Vagina (tissue), 2 donors: ENCODE data around the gene GNG3. TPM values are rescaled to one million over a fixed set of nuclear protein-coding genes. Genes with fewer than 3 reads are reported as not detected.
A peak's percentile ranks its signal among the peaks of the same experiment; 100 is the strongest.

ENCODE experiments used
- DNase-seq, 2 donors: peaks; one replicate each; pipeline ENCODE4 v3.0.0-alpha.2; 2017; ENCODE audit errors: extremely low spot score in 2 of 2
- H3K27ac ChIP-seq: fragments of 200-600 bp; sonication (generic); one replicate; pipeline ENCODE4 v1.5.1; 2019
- H3K27me3 ChIP-seq: fragments of 200-600 bp; sonication (generic); one replicate; pipeline ENCODE4 v1.5.1; 2019
- H3K36me3 ChIP-seq, 2 donors: fragments of 200-600 bp; sonication (generic); one replicate each; pipeline ENCODE4 v1.5.1; 2017 to 2019
- H3K4me1 ChIP-seq: fragments of 200-600 bp; sonication (generic); one replicate; pipeline ENCODE4 v1.5.1; 2019
- H3K4me3 ChIP-seq, 2 donors: fragments of 200-600 bp; sonication (generic); 1 replicate in 1 of 2; 2 replicates in 1 of 2; pipeline ENCODE4 v1.5.1; 2016 to 2019
- H3K9me3 ChIP-seq: fragments of 200-600 bp; sonication (generic); one replicate; pipeline ENCODE4 v1.5.1; 2019
- CTCF ChIP-seq, 3 experiments: fragments of 450-650 bp in 2 of 3; fragments of 200-600 bp in 1 of 3; sonication (generic) in 1 of 3; IDR thresholded peaks; one replicate each; pipeline ENCODE4 v1.5.1; 2017 to 2019; ENCODE audit warnings: antibody characterized with exemption in 3 of 3, mild to moderate bottlenecking in 2 of 3, moderate library complexity in 2 of 3
- POLR2A ChIP-seq, 2 donors: fragments of 450-650 bp; IDR thresholded peaks; one replicate each; pipeline ENCODE4 v1.6.1; 2017; ENCODE audit warnings: antibody characterized with exemption in 2 of 2, mild to moderate bottlenecking in 2 of 2, moderate library complexity in 2 of 2
- POLR2AphosphoS5 ChIP-seq, 2 donors: sonication (generic); formaldehyde crosslinking; IDR thresholded peaks; one replicate each; pipeline ENCODE4 v1.9.0; 2017; ENCODE audit warnings: antibody characterized with exemption in 2 of 2, mild to moderate bottlenecking in 2 of 2, low read depth in 1 of 2; ENCODE audit not compliant: insufficient read depth in 1 of 2
- intact Hi-C: fragments of 100-400 bp; cut with DNase I; formaldehyde crosslinking; loops from one replicate; pipeline ENCODE4 v1.15.1; 2023
- total RNA-seq: library from RNA; depleted of rRNA; stranded (reverse); fragments of >200 nt; gene quantifications from one replicate; pipeline ENCODE4 v1.2.3, GENCODE V29; 2016

GNG3 gene
- 2.5 TPM for total RNA-seq

GRCh38 chr11:62707277-62707861, at the start of gene GNG3, which contains the start of gene BSCL2:
TSS of gene GNG3 (plus strand) at chr11:62707676. CDS start at chr11:62708296, 620 bp downstream.
TSS of gene BSCL2 (minus strand) at chr11:62707424. CDS start at chr11:62707195, 229 bp downstream.
- no peak for DNase-seq
- peak within 1 kb of the TSS; percentile 55 to 63 for H3K4me3 ChIP-seq
- peaks cover 45% of the 10 kb centered on the region for H3K4me1 ChIP-seq
- H3K27me3 ChIP-seq = no peaks in the 10 kb centered on the region
- intact Hi-C loops = loop anchor here (10.0 kb wide), 1 partner anchor 313 kb away; no protein-coding TSS in a partner anchor
- peak within 1 kb of the TSS; percentile 95 for H3K27ac ChIP-seq
- peaks cover 0 to 14% of the 10 kb centered on the region in 2 donors for H3K36me3 ChIP-seq
- no peaks in the 10 kb centered on the region for H3K9me3 ChIP-seq
- TF ChIP-seq POLR2AphosphoS5 (IDR thresholded peaks at IDR 0.05; ENCODE audit: insufficient read depth in 1 of 2, low read depth in 1 of 2) (no peak), CTCF (IDR thresholded peaks at IDR 0.05) (no peak), POLR2A (IDR thresholded peaks at IDR 0.05) (no peak)

- Histone ChIP-seq H3K4me3 (peak overlapping the region; percentile 72 to 96), H3K4me1 (peaks cover 34% of the 10 kb centered on the region), H3K9me3 (no peaks in the 10 kb centered on the region), H3K27ac (peak overlapping the region; percentile 68), H3K36me3 (peaks cover 0 to 12% of the 10 kb centered on the region in 2 donors), H3K27me3 (no peaks in the 10 kb centered on the region)
- DNase-seq = no peak
- no peak for TF ChIP-seq CTCF (IDR thresholded peaks at IDR 0.05)
- no peak for TF ChIP-seq POLR2A (IDR thresholded peaks at IDR 0.05)
- no peak for TF ChIP-seq POLR2AphosphoS5 (IDR thresholded peaks at IDR 0.05; ENCODE audit: insufficient read depth in 1 of 2, low read depth in 1 of 2)
- intact Hi-C loops = no loop called here
These were observed 42.9 kb upstream of the GNG3 start for GRCh38 chr11:62664405-62665074.

- TF ChIP-seq POLR2A (IDR thresholded peaks at IDR 0.05) = peak; percentile 50 to 95
- peak; percentile 91 to 99 for TF ChIP-seq POLR2AphosphoS5 (IDR thresholded peaks at IDR 0.05; ENCODE audit: insufficient read depth in 1 of 2, low read depth in 1 of 2)
- TF ChIP-seq CTCF (IDR thresholded peaks at IDR 0.05) = no peak
- Histone ChIP-seq H3K27me3 (no peaks in the 10 kb centered on the region), H3K4me3 (peak within 1 kb of the TSS; percentile 72 to 96), H3K9me3 (no peaks in the 10 kb centered on the region), H3K27ac (peak within 1 kb of the TSS; percentile 80), H3K36me3 (peaks cover 0 to 12% of the 10 kb centered on the region in 2 donors), H3K4me1 (peaks cover 40% of the 10 kb centered on the region)
- peak in 1 of 2 donors; percentile 97 for DNase-seq
- intact Hi-C loops = no loop called here
These were observed 42.3 kb upstream of the GNG3 start, which contains the start of the genes C11orf98 and CSKMT for GRCh38 chr11:62665075-62665598. TSS of gene C11orf98 (minus strand) at chr11:62665210. CDS start at chr11:62665169, 41 bp downstream. TSS of gene CSKMT (plus strand) at chr11:62665312. CDS start at chr11:62665880, 568 bp downstream.

GRCh38 chr11:62665599-62666258, 41.7 kb upstream of the GNG3 start:
- intact Hi-C loops = no loop called here
- no peak for DNase-seq
- Histone ChIP-seq H3K4me3 (peak overlapping the region; percentile 72 to 96), H3K9me3 (no peaks in the 10 kb centered on the region), H3K36me3 (peaks cover 0 to 12% of the 10 kb centered on the region in 2 donors), H3K27ac (peak overlapping the region; percentile 80), H3K27me3 (no peaks in the 10 kb centered on the region), H3K4me1 (peaks cover 46% of the 10 kb centered on the region)
- no peak for TF ChIP-seq POLR2A (IDR thresholded peaks at IDR 0.05)
- TF ChIP-seq POLR2AphosphoS5 (IDR thresholded peaks at IDR 0.05; ENCODE audit: insufficient read depth in 1 of 2, low read depth in 1 of 2) = no peak
- no peak for TF ChIP-seq CTCF (IDR thresholded peaks at IDR 0.05)
